Left lung (tissue), 8 donors: ENCODE data around the gene EPHA10. TPM values are rescaled to one million over a fixed set of nuclear protein-coding genes. Genes with fewer than 3 reads are reported as not detected.

Experiments
- polyA plus RNA-seq, 6 donors: library from polyadenylated mRNA; unstranded; fragments of 120-200 nt; gene quantifications; one replicate each; pipeline ENCODE4 v1.2.1, GENCODE V29; 2013; ENCODE audit not compliant: insufficient read length in 6 of 6
- total RNA-seq, 2 donors: library from RNA; stranded (reverse); fragmentation: NEBNext Ultra II Directional; extraction: Animal tissue kit (Norgen Biotek cat#: 25700); gene quantifications; one replicate each; pipeline ENCODE4 v1.2.1, GENCODE V29; 2021
- donor health status: DM: no; HTN: yes; CAD: no.
- donor health status: DM: no; HTN: no; CAD: no.

The EPHA10 gene
- total and polyA plus RNA-seq, 8 donors = 0.13 to 3.2 (median 0.22) TPM

Other genes starting within 250 kb of the EPHA10 start
- 10 to 100 TPM; 12.3 to 12.6 TPM for gene SNIP1, start 210.8 kb downstream of the EPHA10 start, total RNA-seq
- gene SNIP1, start 210.8 kb downstream of the EPHA10 start, polyA plus RNA-seq = 10 to 100 TPM; 12.3 to 17.3 (median 14.3) TPM
- 10 to 100 TPM; 17.9 to 24.1 TPM for gene DNALI1, start 208.2 kb downstream of the EPHA10 start, total RNA-seq
- gene DNALI1, start 208.2 kb downstream of the EPHA10 start, polyA plus RNA-seq = 10 to 100 TPM; 44.3 to 60.5 (median 51.6) TPM
- gene GNL2, start 169.2 kb downstream of the EPHA10 start, total RNA-seq = 10 to 100 TPM; 32.2 to 41.8 TPM
- 10 to 100 TPM; 56.6 to 70.8 (median 65.3) TPM for gene GNL2, start 169.2 kb downstream of the EPHA10 start, polyA plus RNA-seq
- 1 to 10 TPM in 1 of 2 donors, under 1 TPM in 1; 0.52 to 1.2 TPM for gene RSPO1, start 130.2 kb downstream of the EPHA10 start, total RNA-seq
- 1 to 10 TPM in 5 of 6 donors, under 1 TPM in 1; 0.93 to 2.2 (median 1.6) TPM for gene RSPO1, start 130.2 kb downstream of the EPHA10 start, polyA plus RNA-seq
- gene CDCA8, start 72.6 kb downstream of the EPHA10 start, total RNA-seq = 1 to 10 TPM; 3.4 to 5.8 TPM
- 10 to 100 TPM; 12.9 to 32.6 (median 16.4) TPM for gene CDCA8, start 72.6 kb downstream of the EPHA10 start, polyA plus RNA-seq
- gene MANEAL, start 28.7 kb upstream of the EPHA10 start, total RNA-seq = 10 to 100 TPM in 1 of 2 donors, 1 to 10 TPM in 1; 8.6 to 11.2 TPM
- 1 to 10 TPM; 4.3 to 5.8 (median 5.2) TPM for gene MANEAL, start 28.7 kb upstream of the EPHA10 start, polyA plus RNA-seq
- 10 to 100 TPM; 43.0 to 54.3 TPM for gene C1orf122, start 42.7 kb upstream of the EPHA10 start, total RNA-seq
- 10 to 100 TPM; 18.6 to 38.1 (median 26.0) TPM for gene C1orf122, start 42.7 kb upstream of the EPHA10 start, polyA plus RNA-seq
- 10 to 100 TPM; 13.1 to 16.9 TPM for gene YRDC, start 43.1 kb upstream of the EPHA10 start, total RNA-seq
- 10 to 100 TPM in 5 of 6 donors, 1 to 10 TPM in 1; 9.8 to 14.7 (median 11.9) TPM for gene YRDC, start 43.1 kb upstream of the EPHA10 start, polyA plus RNA-seq
- gene MTF1, start 94.5 kb upstream of the EPHA10 start, total RNA-seq = 10 to 100 TPM; 16.8 to 37.4 TPM
- 1 to 10 TPM; 7.5 to 9.6 (median 8.9) TPM for gene MTF1, start 94.5 kb upstream of the EPHA10 start, polyA plus RNA-seq
- gene INPP5B, start 181.9 kb upstream of the EPHA10 start, total RNA-seq = 10 to 100 TPM; 27.4 to 33.1 TPM
- gene INPP5B, start 181.9 kb upstream of the EPHA10 start, polyA plus RNA-seq = 10 to 100 TPM; 22.5 to 39.9 (median 31.3) TPM
- gene SF3A3, start 224.9 kb upstream of the EPHA10 start, total RNA-seq = 10 to 100 TPM; 37.1 to 47.1 TPM
- 100 to 1,000 TPM in 2 of 6 donors, 10 to 100 TPM in 4; 89.1 to 107 (median 99.3) TPM for gene SF3A3, start 224.9 kb upstream of the EPHA10 start, polyA plus RNA-seq
- gene FHL3, start 240.4 kb upstream of the EPHA10 start, total RNA-seq = 10 to 100 TPM; 17.2 to 34.4 TPM
- 10 to 100 TPM; 14.8 to 18.5 (median 17.8) TPM for gene FHL3, start 240.4 kb upstream of the EPHA10 start, polyA plus RNA-seq
- gene UTP11, start 247.6 kb upstream of the EPHA10 start, total RNA-seq = 10 to 100 TPM; 24.5 to 33.3 TPM
- gene UTP11, start 247.6 kb upstream of the EPHA10 start, polyA plus RNA-seq = 10 to 100 TPM; 37.0 to 50.2 (median 43.6) TPM